Inferior parietal cortex (tissue), 1 donor: Measurements from ENCODE around the gene TNFRSF19.

Source experiments
- DNase-seq: peaks from one replicate; pipeline ENCODE4 v3.0.0-alpha.2; 2016; ENCODE audit errors: extremely low spot score

Gene TNFRSF19

GRCh38 chr13:23684647-23685046, 114.4 kb downstream of the TNFRSF19 start:
- DNase-seq, result no peak

- no peak for DNase-seq
These were observed 115.2 kb downstream of the TNFRSF19 start for GRCh38 chr13:23685416-23685815.

- no peak for DNase-seq
These were observed 116.7 kb downstream of the TNFRSF19 start for GRCh38 chr13:23686948-23687347.

- no peak for DNase-seq
These were observed 117.4 kb downstream of the TNFRSF19 start for GRCh38 chr13:23687614-23688013.

- no peak for DNase-seq
These were observed 118.1 kb downstream of the TNFRSF19 start for GRCh38 chr13:23688336-23688735.

GRCh38 chr13:23690668-23691067, 120.5 kb downstream of the TNFRSF19 start:
- DNase-seq, result no peak

GRCh38 chr13:23692816-23693215, 122.6 kb downstream of the TNFRSF19 start:
- DNase-seq, result no peak

- DNase-seq, result no peak
These were observed 125.0 kb downstream of the TNFRSF19 start for GRCh38 chr13:23695196-23695595.

GRCh38 chr13:23695711-23696464, 125.7 kb downstream of the TNFRSF19 start:
- no peak for DNase-seq

GRCh38 chr13:23696610-23697009, 126.4 kb downstream of the TNFRSF19 start:
- DNase-seq, result no peak

GRCh38 chr13:23697772-23698313, 127.6 kb downstream of the TNFRSF19 start:
- no peak for DNase-seq

- no peak for DNase-seq
These were observed 129.1 kb downstream of the TNFRSF19 start for GRCh38 chr13:23699271-23699670.

- no peak for DNase-seq
These were observed 131.0 kb downstream of the TNFRSF19 start for GRCh38 chr13:23701186-23701585.

- DNase-seq, result no peak
These were observed 131.4 kb downstream of the TNFRSF19 start for GRCh38 chr13:23701636-23702035.

- DNase-seq, result no peak
These were observed 133.1 kb downstream of the TNFRSF19 start for GRCh38 chr13:23703246-23703860.

GRCh38 chr13:23705583-23705982, 135.4 kb downstream of the TNFRSF19 start:
- DNase-seq, result no peak

GRCh38 chr13:23707674-23708073, 137.5 kb downstream of the TNFRSF19 start:
- DNase-seq, result no peak

GRCh38 chr13:23709536-23709935, 139.3 kb downstream of the TNFRSF19 start:
- DNase-seq, result no peak

- DNase-seq, result no peak
These were observed 140.2 kb downstream of the TNFRSF19 start for GRCh38 chr13:23710366-23710765.

GRCh38 chr13:23711355-23711754, 141.1 kb downstream of the TNFRSF19 start:
- DNase-seq, result no peak

GRCh38 chr13:23714672-23715071, 144.5 kb downstream of the TNFRSF19 start:
- DNase-seq, result no peak

GRCh38 chr13:23715092-23715761, 145.0 kb downstream of the TNFRSF19 start:
- DNase-seq, result no peak
